NCI-H1092 (cell line): Measurements from ENCODE around the gene PDGFA.
"Not testable (repeated sequence)": the region's sequence is repeated elsewhere in the genome, so short reads cannot be mapped to it uniquely, and the experiment has no call there.

ENCODE experiments used
- DNase-seq: peaks from one replicate; lab custom pipeline; 2025; lab: John Stamatoyannopoulos, UW

Gene PDGFA

GRCh38 chr7:552151-552867, 32.7 kb upstream of the PDGFA start:
- not testable (repeated sequence) for DNase-seq

DNA sequence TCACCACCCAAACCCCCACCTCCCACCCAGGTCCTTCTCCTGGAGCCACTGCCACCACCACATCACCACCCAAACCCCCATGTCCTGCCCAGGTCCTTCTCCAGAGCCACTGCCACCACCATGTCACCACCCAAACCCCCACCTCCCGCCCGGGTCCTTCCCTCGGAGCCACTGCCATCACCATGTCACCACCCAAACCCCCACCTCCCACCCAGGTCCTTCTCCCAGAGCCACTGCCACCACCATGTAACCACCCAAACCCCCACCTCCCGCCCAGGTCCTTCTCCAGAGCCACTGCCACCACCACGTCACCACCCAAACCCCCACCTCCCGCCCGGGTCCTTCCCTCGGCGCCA, 31.9 kb upstream of the PDGFA start:
- DNase-seq, result not testable (repeated sequence)

GRCh38 chr7:550881-551614, 31.4 kb upstream of the PDGFA start:
- no peak for DNase-seq

- DNase-seq, result no peak
Observed at GRCh38 chr7:549891-550625, 30.4 kb upstream of the PDGFA start.

DNA sequence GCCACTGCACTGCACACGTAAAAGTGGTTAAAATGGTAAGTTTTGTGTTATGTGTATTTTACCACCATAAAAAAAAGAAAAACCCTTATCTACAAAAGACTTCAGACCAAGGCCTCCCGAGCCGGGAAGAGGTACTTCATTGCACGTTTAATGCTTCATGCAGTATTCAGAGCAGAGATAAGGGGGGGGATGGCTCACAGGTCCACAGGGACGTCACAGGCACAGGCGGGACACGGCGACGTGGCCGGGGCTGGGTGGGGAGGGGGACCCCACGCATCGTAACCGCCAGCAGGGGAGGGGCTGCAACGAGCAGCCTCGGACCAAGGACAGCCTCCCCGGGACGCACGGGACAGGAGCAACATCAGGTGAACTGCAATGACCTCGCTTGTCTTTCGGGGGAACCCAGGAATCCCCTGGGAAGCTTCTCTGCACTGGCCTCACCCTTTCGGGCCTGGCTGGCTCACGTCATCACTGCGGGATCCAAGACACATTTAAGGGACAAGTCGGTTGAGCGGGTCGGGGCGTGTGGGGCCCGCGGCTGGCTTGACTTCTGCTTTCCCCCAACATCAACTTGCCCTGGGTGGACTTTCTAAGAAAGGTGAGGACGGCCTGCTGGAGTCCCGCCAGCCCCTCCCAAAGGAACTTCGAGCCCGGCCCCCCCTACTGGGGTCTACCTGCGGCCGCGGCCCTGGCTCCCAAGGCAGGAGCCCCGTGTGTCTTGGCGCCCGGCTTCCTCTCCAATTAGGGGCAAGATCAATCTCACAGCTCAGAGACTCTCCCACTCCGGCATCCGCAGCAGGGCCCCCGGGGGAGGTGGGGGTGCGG, 29.6 kb upstream of the PDGFA start:
- no peak for DNase-seq

GRCh38 chr7:548401-548800, 28.8 kb upstream of the PDGFA start:
- no peak for DNase-seq

DNA sequence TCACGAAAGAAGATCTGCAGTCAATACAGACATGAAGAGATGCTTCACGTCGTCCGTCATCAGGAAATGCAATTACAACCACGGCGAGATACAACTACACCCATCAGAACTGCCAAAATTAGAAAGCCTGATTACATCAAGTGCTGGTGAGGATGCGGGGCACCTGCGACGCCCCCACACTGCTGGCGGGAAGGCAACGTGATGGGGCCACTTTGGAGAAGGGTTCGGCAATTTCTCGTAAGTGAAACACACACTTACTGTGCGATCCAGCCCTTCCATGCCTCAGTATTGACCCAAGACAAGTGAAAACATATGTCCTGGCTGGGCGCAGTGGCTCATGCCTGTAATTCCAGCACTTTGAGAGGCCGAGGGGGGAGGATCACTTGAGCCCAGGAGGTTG, 25.8 kb upstream of the PDGFA start:
- no peak for DNase-seq

DNA sequence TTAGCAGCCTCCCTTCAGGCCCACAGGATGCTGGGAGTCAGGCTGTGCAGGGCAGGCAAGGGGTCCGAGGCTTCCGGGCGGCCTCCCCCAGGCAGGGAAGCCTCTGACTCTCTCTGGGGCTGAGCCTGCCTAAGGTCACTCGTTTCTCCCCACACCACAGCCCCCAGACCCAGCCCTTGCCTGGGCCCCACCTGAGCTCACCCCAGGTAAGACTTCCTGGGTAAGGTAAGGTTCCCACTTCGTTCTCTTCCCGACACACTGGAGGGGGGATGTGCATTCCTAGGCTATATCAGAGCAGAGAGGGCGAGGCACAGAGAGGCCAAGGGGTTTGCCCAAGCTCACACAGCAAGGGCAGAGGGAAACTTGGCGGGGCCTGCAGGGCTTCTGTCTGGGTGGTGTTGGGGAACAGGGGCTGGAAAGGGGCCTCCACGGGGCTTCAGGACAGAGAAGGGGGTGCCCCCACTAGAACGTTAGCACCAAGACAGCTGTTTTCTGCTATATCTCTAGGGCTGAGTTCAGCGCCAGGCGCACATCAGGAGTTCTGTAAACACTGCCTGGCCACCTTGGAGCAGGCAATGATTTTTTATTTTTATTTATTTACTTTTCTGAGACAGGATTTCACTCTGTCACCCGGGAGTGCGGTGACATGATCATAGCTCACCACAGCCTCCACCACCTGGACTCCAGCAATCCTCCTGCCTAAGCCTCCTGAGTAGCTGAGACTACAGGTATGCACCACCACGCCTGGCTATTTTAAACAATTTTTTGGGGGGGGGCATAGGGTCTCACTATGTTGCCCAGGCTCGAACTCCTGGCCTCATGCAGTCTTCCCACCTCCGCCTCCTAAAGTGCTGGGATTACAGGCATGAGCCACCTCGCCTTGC, 24.9 kb upstream of the PDGFA start:
- DNase-seq, result no peak

GRCh38 chr7:543501-544337, 24.1 kb upstream of the PDGFA start:
- no peak for DNase-seq

GRCh38 chr7:542713-543500, 23.3 kb upstream of the PDGFA start:
- no peak for DNase-seq

DNA sequence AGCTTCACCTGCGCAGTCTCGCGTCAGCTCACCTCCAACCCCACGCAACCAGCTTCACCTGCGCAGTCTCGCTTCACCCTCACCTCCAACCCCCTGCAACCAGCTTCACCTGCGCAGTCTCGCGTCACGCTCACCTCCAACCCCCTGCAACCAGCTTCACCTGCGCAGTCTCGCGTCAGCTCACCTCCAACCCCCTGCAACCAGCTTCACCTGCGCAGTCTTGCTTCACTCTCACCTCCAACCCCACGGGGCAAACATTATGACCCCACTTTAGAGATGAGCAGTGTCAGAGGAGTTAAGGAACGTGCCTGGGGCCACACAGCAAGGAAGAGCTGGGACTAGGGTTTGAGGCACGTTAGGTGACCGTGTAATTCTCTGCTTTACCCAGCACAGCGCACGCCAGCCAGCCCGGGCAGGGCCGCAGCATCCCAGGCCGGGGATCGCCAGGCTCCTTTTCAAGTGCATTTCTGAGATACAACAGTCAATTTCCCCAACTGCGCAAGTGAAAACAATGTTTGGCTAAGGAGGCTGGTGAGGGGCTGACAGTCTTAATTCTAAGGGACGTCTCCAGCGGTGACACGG, 22.6 kb upstream of the PDGFA start:
- no peak for DNase-seq

DNA sequence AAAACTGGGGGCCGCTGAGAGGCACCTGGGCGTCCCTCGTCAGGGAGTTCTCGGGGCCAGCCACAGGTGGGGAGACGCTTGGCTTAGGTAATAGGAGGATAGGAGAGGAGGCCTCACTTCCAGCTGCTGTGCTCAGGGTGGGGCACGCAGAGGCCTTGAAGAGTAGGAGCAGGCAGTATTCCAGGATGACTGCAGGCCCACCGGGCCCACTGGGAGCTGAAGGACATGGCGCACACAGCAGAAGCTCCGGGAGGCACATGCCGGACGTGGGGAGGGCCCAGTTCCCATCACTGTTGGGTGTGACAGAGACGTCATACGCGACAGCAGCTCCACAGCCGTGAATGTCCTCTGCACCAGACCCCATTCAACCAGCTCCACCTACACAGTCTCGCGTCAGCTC, 22.0 kb upstream of the PDGFA start:
- no peak for DNase-seq

GRCh38 chr7:540997-541396, 21.4 kb upstream of the PDGFA start:
- no peak for DNase-seq

DNA sequence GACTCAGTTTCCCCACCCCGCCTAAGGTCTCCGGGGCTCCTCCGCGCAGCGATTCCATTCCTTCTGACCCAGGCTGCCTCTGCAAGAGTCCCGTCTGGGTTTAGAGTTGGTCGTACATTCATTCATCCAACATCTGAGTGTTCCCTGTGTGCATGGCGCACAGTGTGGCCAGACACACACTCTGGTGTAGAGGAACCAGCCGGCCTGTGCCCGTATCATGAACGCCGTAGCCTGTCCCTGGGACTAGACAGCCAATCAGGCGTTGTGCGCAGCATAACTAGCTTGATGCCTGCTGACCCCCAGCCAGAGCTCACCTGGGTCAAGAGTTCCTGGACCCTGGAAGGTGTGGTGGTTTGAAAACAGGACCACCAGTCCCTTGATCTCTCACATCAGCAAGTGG, 20.9 kb upstream of the PDGFA start:
- DNase-seq, result no peak

GRCh38 chr7:539731-540411, 20.2 kb upstream of the PDGFA start:
- DNase-seq, result no peak

- DNase-seq, result no peak
Observed at GRCh38 chr7:538764-539685, 19.4 kb upstream of the PDGFA start.

DNA sequence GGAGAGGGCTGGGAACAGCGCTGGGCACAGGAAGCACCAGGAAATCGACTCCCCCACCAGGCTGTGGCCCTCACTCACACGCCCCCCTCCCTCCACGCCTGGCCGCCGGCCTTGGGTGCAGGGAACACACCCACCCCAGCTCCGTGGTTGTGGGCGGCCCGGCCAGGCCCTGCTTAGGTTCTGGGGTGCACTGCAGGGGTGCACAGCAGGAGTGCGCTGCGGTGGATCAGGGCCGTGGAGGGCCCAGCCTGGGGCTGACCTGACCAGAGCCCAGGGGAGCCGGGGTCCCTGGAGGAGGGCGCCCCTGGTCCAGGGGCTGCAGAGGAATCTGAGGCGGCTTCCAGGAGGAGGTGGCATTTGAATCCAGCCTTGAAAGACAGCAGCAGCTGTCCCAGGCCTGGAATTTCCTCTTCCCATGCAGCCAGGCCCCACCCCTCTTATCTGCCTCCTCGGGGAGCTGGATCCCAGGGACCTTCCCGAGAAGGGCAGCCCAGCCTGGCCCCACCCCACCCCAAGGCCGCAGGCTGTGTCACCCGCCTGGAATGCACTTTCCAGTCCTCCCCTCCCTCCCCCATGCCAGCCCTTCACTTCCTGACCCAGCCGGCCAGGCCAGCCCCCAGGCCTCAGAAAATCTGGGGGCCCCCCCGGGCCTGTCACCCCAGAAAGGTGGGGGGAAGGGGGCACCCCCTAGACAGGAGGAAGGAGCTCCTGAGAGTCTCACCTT, 18.4 kb upstream of the PDGFA start:
- no peak for DNase-seq
